H9 (cell line): ENCODE measurements around the gene AHNAK2. TPM values are rescaled to one million over a fixed set of nuclear protein-coding genes. Genes with fewer than 3 reads are reported as not detected.

ENCODE experiments used
- DNase-seq: peaks from one replicate; pipeline ENCODE4 v3.0.0-alpha.2; 2017
- H2AFZ ChIP-seq: one replicate; pipeline ENCODE4 v1.6.1; 2013; ENCODE audit warnings: mild to moderate bottlenecking, low read length, control low read depth, moderate library complexity
- H2AK5ac ChIP-seq: 2 replicates; pipeline ENCODE4 v1.6.1; 2013; ENCODE audit warnings: low read length, control low read depth, mixed read lengths; ENCODE audit not compliant: insufficient read length
- H2BK120ac ChIP-seq: one replicate; pipeline ENCODE4 v1.6.1; 2013; ENCODE audit warnings: low read depth, mild to moderate bottlenecking, low read length, control low read depth, inconsistent platforms; ENCODE audit not compliant: poor library complexity, severe bottlenecking
- H2BK12ac ChIP-seq: 2 replicates; pipeline ENCODE4 v1.6.1; 2013; ENCODE audit warnings: low read length, control low read depth, mixed read lengths, low read depth; ENCODE audit not compliant: insufficient read length
- H2BK15ac ChIP-seq: 2 replicates; pipeline ENCODE4 v1.6.1; 2013; ENCODE audit warnings: low read depth, low read length, control low read depth
- H2BK20ac ChIP-seq: one replicate; pipeline ENCODE4 v1.6.1; 2013; ENCODE audit warnings: low read depth, mild to moderate bottlenecking, low read length, control low read depth, inconsistent platforms; ENCODE audit not compliant: poor library complexity, severe bottlenecking
- H2BK5ac ChIP-seq: 2 replicates; pipeline ENCODE4 v1.6.1; 2013; ENCODE audit warnings: low read length, control low read depth, mixed read lengths; ENCODE audit not compliant: insufficient read length
- H3K14ac ChIP-seq: 2 replicates; pipeline ENCODE4 v1.6.1; 2013; ENCODE audit warnings: low read length, control low read depth; ENCODE audit not compliant: insufficient read depth
- H3K18ac ChIP-seq: 2 replicates; pipeline ENCODE4 v1.6.1; 2013; ENCODE audit warnings: low read depth, mild to moderate bottlenecking, mixed read lengths, low read length, control low read depth; ENCODE audit not compliant: insufficient read length
- H3K23ac ChIP-seq: 2 replicates; pipeline ENCODE4 v1.6.1; 2013; ENCODE audit warnings: low read length, control low read depth, mixed read lengths, low read depth; ENCODE audit not compliant: insufficient read length
- H3K23me2 ChIP-seq: 2 replicates; pipeline ENCODE4 v1.6.1; 2013; ENCODE audit warnings: low read depth, mild to moderate bottlenecking, mixed read lengths, low read length, control low read depth; ENCODE audit not compliant: insufficient read length, poor library complexity, severe bottlenecking
- H3K27ac ChIP-seq: 2 replicates; pipeline ENCODE4 v1.5.1; 2013; ENCODE audit warnings: low read length, control low read depth, mixed read lengths, low read depth; ENCODE audit not compliant: insufficient read length
- H3K27me3 ChIP-seq: 2 replicates; pipeline ENCODE4 v1.6.1; 2013; ENCODE audit warnings: low read length, control low read depth, inconsistent platforms; ENCODE audit not compliant: insufficient read depth
- H3K4ac ChIP-seq: 2 replicates; pipeline ENCODE4 v1.6.1; 2013; ENCODE audit warnings: low read depth, mild to moderate bottlenecking, control low read depth, inconsistent platforms, low read length, moderate library complexity
- H3K4me1 ChIP-seq: 2 replicates; pipeline ENCODE4 v1.6.1; 2013; ENCODE audit warnings: low read length, control low read depth, inconsistent platforms; ENCODE audit not compliant: insufficient read depth
- H3K4me2 ChIP-seq: 2 replicates; pipeline ENCODE4 v1.6.1; 2013; ENCODE audit warnings: low read length, control low read depth, mixed read lengths; ENCODE audit not compliant: insufficient read length, insufficient read depth
- H3K56ac ChIP-seq: 2 replicates; pipeline ENCODE4 v1.6.1; 2013; ENCODE audit warnings: low read depth, mild to moderate bottlenecking, mixed read lengths, low read length, control low read depth; ENCODE audit not compliant: insufficient read length
- H3K79me1 ChIP-seq: 2 replicates; pipeline ENCODE4 v1.6.1; 2013; ENCODE audit warnings: low read depth, mild to moderate bottlenecking, moderate library complexity, low read length, control low read depth, inconsistent platforms; ENCODE audit not compliant: insufficient read depth, poor library complexity, severe bottlenecking
- H3K79me2 ChIP-seq: 2 replicates; pipeline ENCODE4 v1.6.1; 2013; ENCODE audit warnings: low read length, control low read depth, inconsistent platforms; ENCODE audit not compliant: insufficient read depth
- H3K9ac ChIP-seq: 2 replicates; pipeline ENCODE4 v1.6.1; 2013; ENCODE audit warnings: low read length, control low read depth, mixed read lengths; ENCODE audit not compliant: insufficient read length; ENCODE audit errors: extremely low read depth
- H3K9me3 ChIP-seq: one replicate; pipeline ENCODE4 v1.6.1; 2013; ENCODE audit warnings: low read depth, low read length, inconsistent platforms; ENCODE audit not compliant: control insufficient read depth
- H3T11ph ChIP-seq: one replicate; pipeline ENCODE4 v1.6.1; 2013; ENCODE audit warnings: mild to moderate bottlenecking, low read length, control low read depth, inconsistent platforms
- H4K20me1 ChIP-seq: one replicate; pipeline ENCODE4 v1.6.1; 2013; ENCODE audit not compliant: control insufficient read depth, insufficient read length, insufficient read depth
- H4K5ac ChIP-seq: 2 replicates; pipeline ENCODE4 v1.6.1; 2013; ENCODE audit warnings: low read depth, mild to moderate bottlenecking, mixed read lengths, low read length, control low read depth; ENCODE audit not compliant: insufficient read length
- H4K8ac ChIP-seq: replicated peaks from 2 replicates; pipeline ENCODE4 v1.6.1; 2013; ENCODE audit warnings: low read length, control low read depth, mixed read lengths, low read depth; ENCODE audit not compliant: insufficient read length
- H4K91ac ChIP-seq: 2 replicates; pipeline ENCODE4 v1.6.1; 2013; ENCODE audit warnings: low read depth, mild to moderate bottlenecking, moderate library complexity, mixed read lengths, low read length, control low read depth; ENCODE audit not compliant: insufficient read length
- H3K27ac Mint-ChIP-seq, 3 experiments: 2 replicates in 2 of 3; 3 replicates in 1 of 3; pipeline ENCODE4 v1.8.0; 2020 to 2021; ENCODE audit warnings: mixed read lengths in 3 of 3, mild to moderate bottlenecking in 1 of 3, moderate library complexity in 1 of 3
- H3K27me3 Mint-ChIP-seq: 2 replicates; pipeline ENCODE4 v1.8.0; 2021; ENCODE audit warnings: low read depth, mild to moderate bottlenecking, moderate library complexity, mixed read lengths
- H3K36me3 Mint-ChIP-seq, 3 experiments: 2 replicates in 2 of 3; 3 replicates in 1 of 3; pipeline ENCODE4 v1.8.0; 2020 to 2021; ENCODE audit warnings: low read depth in 3 of 3, mixed read lengths in 3 of 3; ENCODE audit not compliant: insufficient read depth in 1 of 3
- H3K4me1 Mint-ChIP-seq, 2 experiments: 2 replicates each; pipeline ENCODE4 v1.8.0; 2020; ENCODE audit warnings: mixed read lengths in 2 of 2
- H3K4me3 Mint-ChIP-seq, 2 experiments: 2 replicates in 1 of 2; 3 replicates in 1 of 2; pipeline ENCODE4 v1.8.0; 2020 to 2021; ENCODE audit warnings: mild to moderate bottlenecking in 2 of 2, mixed read lengths in 2 of 2, moderate library complexity in 1 of 2
- H3K9me3 Mint-ChIP-seq, 2 experiments: 2 replicates in 1 of 2; 3 replicates in 1 of 2; pipeline ENCODE4 v1.8.0; 2020; ENCODE audit warnings: mild to moderate bottlenecking in 2 of 2, mixed read lengths in 2 of 2, moderate library complexity in 1 of 2
- WGBS: extraction: QIAGEN DNeasy Blood & Tissue Kit; methylation state at CpG from one replicate; pipeline ENCODE4 v1.1.7; 2013; ENCODE audit warnings: missing lambda C conversion rate, low lambda C conversion rate, mixed read lengths; ENCODE audit not compliant: insufficient read length; ENCODE audit errors: extremely low coverage; 5-methylcytosine and 5-hydroxymethylcytosine counted together
- total RNA-seq: library from RNA; stranded (reverse); gene quantifications from 2 replicates; pipeline ENCODE4 v1.2.1, GENCODE V29; 2021
- TF ChIP-seq, protein P1 (sequence below): fragments of 200-600 bp; sonication (generic); conservative IDR thresholded peaks from 3 replicates; pipeline ENCODE4 v1.8.0; 2021; ENCODE audit warnings: antibody characterized with exemption, mild to moderate bottlenecking

Gene AHNAK2
- total RNA-seq, 1 experiment from 2014 or later: 2.8 TPM

DNA sequence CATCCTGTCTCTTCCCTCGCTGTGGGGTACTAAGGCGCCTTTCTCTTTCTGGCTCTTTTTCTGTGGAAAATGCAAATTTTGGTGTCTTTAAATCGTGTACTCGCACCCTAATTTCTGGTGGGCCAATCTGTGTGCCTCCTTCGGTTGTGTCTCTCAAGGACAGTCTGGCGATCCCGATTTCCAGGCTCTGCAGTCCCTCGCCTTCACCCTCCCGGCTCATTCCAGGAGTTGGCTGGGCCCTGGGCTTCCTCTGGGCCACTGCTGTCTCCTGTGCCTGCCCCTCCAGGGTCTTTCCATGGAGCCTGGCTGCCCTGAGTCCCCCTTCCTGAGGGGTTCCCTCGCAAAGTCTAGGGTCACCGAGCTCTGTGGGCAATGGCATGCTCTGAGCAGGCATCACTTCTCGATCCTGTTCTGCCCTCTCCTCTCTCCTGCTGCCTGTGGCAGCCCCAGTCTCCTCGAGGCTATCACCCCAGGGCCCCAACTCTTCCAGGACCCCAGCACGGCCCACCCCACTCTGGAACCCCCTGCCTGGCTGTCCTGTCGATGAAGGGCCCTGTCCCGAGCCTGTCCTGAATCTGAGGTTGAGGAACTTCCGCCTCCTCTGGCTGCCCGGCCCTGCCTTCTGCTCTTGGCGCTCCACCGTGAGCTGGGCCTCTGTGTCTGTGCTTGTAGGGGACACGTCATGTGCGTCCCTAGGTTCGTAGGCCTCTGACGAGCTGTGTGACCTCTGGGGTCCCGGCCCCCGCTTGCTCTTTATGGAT, 24.1 kb downstream of the AHNAK2 start:
- H2AK5ac ChIP-seq: no peak overlapping the region
- no peak overlapping the region for H3K9ac ChIP-seq
- H3K27ac ChIP-seq: no peak overlapping the region
- WGBS: no CpG with 5 or more reads among the region's 26 CpGs
- H3K79me1 ChIP-seq: no peaks in the 10 kb centered on the region
- Mint-ChIP-seq H3K27ac (0 out of 7 replicates have a peak overlapping the region, but pooled peaks of 1 of the 3 experiments have one; percentile 18), H3K27me3 (peaks cover 21% of the 10 kb centered on the region), H3K9me3 (peaks cover 0 to 15% of the 10 kb centered on the region in 2 experiments; a peak in 2 of 5 replicates), H3K4me1 (no peaks in the 10 kb centered on the region), H3K4me3 (no peak overlapping the region), H3K36me3 (no peaks in the 10 kb centered on the region; a peak in 1 of 7 replicates)
- H4K8ac ChIP-seq: no peak overlapping the region
- no peak overlapping the region for H2BK15ac ChIP-seq
- no peak overlapping the region for H4K91ac ChIP-seq
- H3K27me3 ChIP-seq: no peaks in the 10 kb centered on the region
- H3K56ac ChIP-seq: no peak overlapping the region
- no peaks in the 10 kb centered on the region for H3K4me1 ChIP-seq
- no peak overlapping the region for H2BK120ac ChIP-seq
- H4K20me1 ChIP-seq: no peaks in the 10 kb centered on the region
- H2BK12ac ChIP-seq: no peak overlapping the region
- H4K5ac ChIP-seq: no peak overlapping the region
- H3K4ac ChIP-seq: no peak overlapping the region
- no peak overlapping the region for H2BK20ac ChIP-seq
- no peak overlapping the region for H3K23ac ChIP-seq
- H3K23me2 ChIP-seq: no peaks in the 10 kb centered on the region
- no peak for DNase-seq
- no peak overlapping the region for H2AFZ ChIP-seq
- TF ChIP-seq, protein P1, sequence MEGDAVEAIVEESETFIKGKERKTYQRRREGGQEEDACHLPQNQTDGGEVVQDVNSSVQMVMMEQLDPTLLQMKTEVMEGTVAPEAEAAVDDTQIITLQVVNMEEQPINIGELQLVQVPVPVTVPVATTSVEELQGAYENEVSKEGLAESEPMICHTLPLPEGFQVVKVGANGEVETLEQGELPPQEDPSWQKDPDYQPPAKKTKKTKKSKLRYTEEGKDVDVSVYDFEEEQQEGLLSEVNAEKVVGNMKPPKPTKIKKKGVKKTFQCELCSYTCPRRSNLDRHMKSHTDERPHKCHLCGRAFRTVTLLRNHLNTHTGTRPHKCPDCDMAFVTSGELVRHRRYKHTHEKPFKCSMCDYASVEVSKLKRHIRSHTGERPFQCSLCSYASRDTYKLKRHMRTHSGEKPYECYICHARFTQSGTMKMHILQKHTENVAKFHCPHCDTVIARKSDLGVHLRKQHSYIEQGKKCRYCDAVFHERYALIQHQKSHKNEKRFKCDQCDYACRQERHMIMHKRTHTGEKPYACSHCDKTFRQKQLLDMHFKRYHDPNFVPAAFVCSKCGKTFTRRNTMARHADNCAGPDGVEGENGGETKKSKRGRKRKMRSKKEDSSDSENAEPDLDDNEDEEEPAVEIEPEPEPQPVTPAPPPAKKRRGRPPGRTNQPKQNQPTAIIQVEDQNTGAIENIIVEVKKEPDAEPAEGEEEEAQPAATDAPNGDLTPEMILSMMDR: no peak
- H3K9me3 ChIP-seq: no peaks in the 10 kb centered on the region
- no peak overlapping the region for H3K14ac ChIP-seq
- H3K79me2 ChIP-seq: no peaks in the 10 kb centered on the region
- H2BK5ac ChIP-seq: no peak overlapping the region
- H3K4me2 ChIP-seq: no peak overlapping the region
- H3K18ac ChIP-seq: no peak overlapping the region
- H3T11ph ChIP-seq: no peak overlapping the region
